Prostate gland (tissue), 2 donors: Measurements from ENCODE around the gene TAB3. TPM values are rescaled to one million over a fixed set of nuclear protein-coding genes. Genes with fewer than 3 reads are reported as not detected.

Experiments
- DNase-seq: peaks from one replicate; pipeline ENCODE4 v3.0.0-alpha.2; 2019; ENCODE audit warnings: low spot score
- H3K27ac ChIP-seq, 2 donors: fragments of 200-600 bp; sonication (generic); 2 replicates each; pipeline ENCODE4 v1.5.1; 2017 to 2019
- H3K27me3 ChIP-seq: fragments of 200-600 bp; sonication (generic); replicated peaks from 2 replicates; pipeline ENCODE4 v1.5.1; 2019; ENCODE audit not compliant: insufficient read depth
- H3K36me3 ChIP-seq, 2 donors: fragments of 200-600 bp; sonication (generic); 1 replicate in 1 of 2; 2 replicates in 1 of 2; pipeline versions ENCODE4 v1.5.1 to v1.8.1; 2017 to 2019
- H3K4me1 ChIP-seq: fragments of 200-600 bp; sonication (generic); replicated peaks from 2 replicates; pipeline ENCODE4 v1.5.1; 2019
- H3K4me3 ChIP-seq, 2 donors: fragments of 200-600 bp; sonication (generic); 2 replicates each; pipeline ENCODE4 v1.5.1; 2017 to 2019
- H3K9me3 ChIP-seq: fragments of 200-600 bp; sonication (generic); 2 replicates; pipeline ENCODE4 v1.5.1; 2017
- POLR2A ChIP-seq: fragments of 450-650 bp; IDR thresholded peaks from one replicate; pipeline ENCODE4 v1.6.1; 2016; ENCODE audit warnings: antibody characterized with exemption, mild to moderate bottlenecking
- POLR2AphosphoS5 ChIP-seq: sonication (generic); formaldehyde crosslinking; IDR thresholded peaks from one replicate; pipeline ENCODE4 v1.6.1; 2017; ENCODE audit warnings: antibody characterized with exemption
- WGBS: methylation state at CpG from one replicate; pipeline ENCODE4 v1.1.5; 2018; 5-methylcytosine and 5-hydroxymethylcytosine counted together
- intact Hi-C: fragments of 100-400 bp; cut with DNase I; formaldehyde crosslinking; loops from one replicate; pipeline ENCODE4 v1.14.2; 2022
- total RNA-seq, 2 donors: library from RNA; depleted of rRNA; stranded (reverse); fragments of >200 nt; gene quantifications; one replicate each; pipeline ENCODE4 v1.1.0, GENCODE V29; 2016
- TF ChIP-seq, protein P1 (sequence below), 4 experiments: fragments of 200-600 bp in 2 of 4; fragments of 450-650 bp in 2 of 4; sonication (generic) in 2 of 4; IDR thresholded peaks; 1 replicate in 3 of 4; 2 replicates in 1 of 4; pipeline ENCODE4 v1.5.1; 2016 to 2019; ENCODE audit warnings: antibody characterized with exemption in 4 of 4, mild to moderate bottlenecking in 2 of 4, moderate library complexity in 2 of 4

TAB3 gene
- total RNA-seq, 2 donors from 2014 or later = 53.1 to 166 TPM

DNA sequence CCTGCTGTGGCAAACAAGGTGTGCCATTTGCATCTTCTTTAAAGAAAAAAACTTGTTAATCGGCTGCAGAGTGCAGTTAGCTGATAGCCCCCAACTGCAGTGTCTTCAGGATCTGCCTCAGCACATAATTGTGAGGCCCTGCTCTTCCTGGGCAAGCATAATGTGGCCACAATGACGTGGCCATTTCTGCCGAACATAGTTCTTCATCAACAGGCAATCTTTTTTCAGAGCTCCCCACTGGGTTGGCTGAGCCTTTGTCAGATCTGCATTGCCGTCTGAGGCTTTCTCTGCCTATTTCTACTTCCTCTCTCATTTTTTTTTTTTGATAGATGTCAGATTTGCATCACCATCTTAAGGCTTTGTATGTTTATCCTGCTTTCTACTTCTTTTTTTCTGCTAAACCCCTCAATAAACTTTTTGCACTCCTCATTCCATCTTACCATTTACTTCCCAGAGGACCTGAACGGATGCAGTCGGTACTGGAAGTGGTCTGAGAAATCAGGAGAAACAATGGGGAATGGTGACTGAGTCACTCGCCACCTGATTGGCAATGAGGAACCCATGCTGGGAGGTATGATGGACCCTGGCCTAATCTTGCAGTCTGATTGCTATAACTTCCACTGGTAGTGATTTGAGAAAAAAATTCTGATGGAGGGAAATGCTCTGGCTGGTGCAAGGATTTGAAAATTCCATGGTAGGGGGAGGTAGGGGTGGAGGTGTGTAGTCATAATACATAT lies 21.2 kb upstream of the TAB3 start:
- DNase-seq = no peak
- 78% methylated on average over 7 of the region's 7 CpGs for WGBS
- H3K4me1 ChIP-seq = no peaks in the 10 kb centered on the region
- H3K27ac ChIP-seq = no peak overlapping the region
- no peaks in the 10 kb centered on the region for H3K27me3 ChIP-seq
- H3K36me3 ChIP-seq = no peaks in the 10 kb centered on the region
- H3K9me3 ChIP-seq = no peaks in the 10 kb centered on the region
- TF ChIP-seq, protein P1, sequence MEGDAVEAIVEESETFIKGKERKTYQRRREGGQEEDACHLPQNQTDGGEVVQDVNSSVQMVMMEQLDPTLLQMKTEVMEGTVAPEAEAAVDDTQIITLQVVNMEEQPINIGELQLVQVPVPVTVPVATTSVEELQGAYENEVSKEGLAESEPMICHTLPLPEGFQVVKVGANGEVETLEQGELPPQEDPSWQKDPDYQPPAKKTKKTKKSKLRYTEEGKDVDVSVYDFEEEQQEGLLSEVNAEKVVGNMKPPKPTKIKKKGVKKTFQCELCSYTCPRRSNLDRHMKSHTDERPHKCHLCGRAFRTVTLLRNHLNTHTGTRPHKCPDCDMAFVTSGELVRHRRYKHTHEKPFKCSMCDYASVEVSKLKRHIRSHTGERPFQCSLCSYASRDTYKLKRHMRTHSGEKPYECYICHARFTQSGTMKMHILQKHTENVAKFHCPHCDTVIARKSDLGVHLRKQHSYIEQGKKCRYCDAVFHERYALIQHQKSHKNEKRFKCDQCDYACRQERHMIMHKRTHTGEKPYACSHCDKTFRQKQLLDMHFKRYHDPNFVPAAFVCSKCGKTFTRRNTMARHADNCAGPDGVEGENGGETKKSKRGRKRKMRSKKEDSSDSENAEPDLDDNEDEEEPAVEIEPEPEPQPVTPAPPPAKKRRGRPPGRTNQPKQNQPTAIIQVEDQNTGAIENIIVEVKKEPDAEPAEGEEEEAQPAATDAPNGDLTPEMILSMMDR (IDR thresholded peaks at IDR 0.05) = no peak
- TF ChIP-seq POLR2AphosphoS5 = no peak
- no peak for TF ChIP-seq POLR2A
- intact Hi-C loops = no loop called here
- no peak overlapping the region for H3K4me3 ChIP-seq

DNA sequence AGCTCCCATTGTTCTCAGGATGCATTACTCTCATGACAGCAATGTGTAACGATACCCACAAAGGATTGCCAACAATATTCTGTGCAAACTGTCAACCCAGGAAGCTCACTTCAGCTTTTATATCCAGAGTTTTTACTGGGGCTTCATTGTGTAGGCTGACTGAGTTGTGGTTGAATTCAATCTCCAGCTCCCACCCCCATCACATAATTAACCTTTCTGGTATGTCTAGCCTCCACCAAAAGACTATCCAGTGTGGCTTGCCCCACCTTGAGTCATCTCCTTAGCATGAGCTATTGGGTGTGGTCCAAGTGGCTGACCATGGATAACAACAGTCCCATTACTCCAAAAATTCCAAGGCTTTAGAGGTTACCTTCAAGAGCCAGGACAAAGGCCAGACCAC lies 17.7 kb upstream of the TAB3 start:
- no peak for TF ChIP-seq POLR2A
- no peak for TF ChIP-seq POLR2AphosphoS5
- TF ChIP-seq, protein P1 (IDR thresholded peaks at IDR 0.05) = no peak
- Histone ChIP-seq H3K4me1 (no peaks in the 10 kb centered on the region), H3K27me3 (no peaks in the 10 kb centered on the region), H3K36me3 (no peaks in the 10 kb centered on the region), H3K9me3 (no peaks in the 10 kb centered on the region), H3K4me3 (no peak overlapping the region), H3K27ac (no peak overlapping the region)
- 89% methylated on average over 1 of the region's 1 CpG for WGBS
- intact Hi-C loops = no loop called here
- DNase-seq = no peak

DNA sequence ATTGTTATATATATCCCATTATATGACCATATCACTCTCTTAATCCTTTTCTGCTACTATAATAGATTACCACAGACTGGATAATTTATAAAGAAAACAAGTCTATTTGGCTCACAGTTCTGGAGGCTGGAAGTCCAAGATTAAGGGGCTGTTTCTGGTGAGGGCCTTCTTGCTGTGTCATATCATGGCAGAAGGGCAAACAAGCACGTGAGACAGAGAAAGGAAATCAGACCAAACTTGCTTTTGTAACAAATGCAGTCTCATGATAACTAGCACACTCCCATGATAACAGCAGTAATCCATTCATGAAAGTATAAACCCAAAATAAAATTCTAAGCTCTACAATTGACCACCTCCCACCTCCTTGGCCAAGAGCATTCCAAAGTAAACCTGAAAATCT lies 16.3 kb upstream of the TAB3 start:
- 93% methylated on average over 1 of the region's 1 CpG for WGBS
- no peaks in the 10 kb centered on the region for H3K36me3 ChIP-seq
- H3K9me3 ChIP-seq = no peaks in the 10 kb centered on the region
- H3K4me1 ChIP-seq = no peaks in the 10 kb centered on the region
- H3K27ac ChIP-seq = no peak overlapping the region
- no peak for DNase-seq
- TF ChIP-seq POLR2A (no peak), POLR2AphosphoS5 (no peak)
- no peaks in the 10 kb centered on the region for H3K27me3 ChIP-seq
- intact Hi-C loops = no loop called here
- H3K4me3 ChIP-seq = no peak overlapping the region

DNA sequence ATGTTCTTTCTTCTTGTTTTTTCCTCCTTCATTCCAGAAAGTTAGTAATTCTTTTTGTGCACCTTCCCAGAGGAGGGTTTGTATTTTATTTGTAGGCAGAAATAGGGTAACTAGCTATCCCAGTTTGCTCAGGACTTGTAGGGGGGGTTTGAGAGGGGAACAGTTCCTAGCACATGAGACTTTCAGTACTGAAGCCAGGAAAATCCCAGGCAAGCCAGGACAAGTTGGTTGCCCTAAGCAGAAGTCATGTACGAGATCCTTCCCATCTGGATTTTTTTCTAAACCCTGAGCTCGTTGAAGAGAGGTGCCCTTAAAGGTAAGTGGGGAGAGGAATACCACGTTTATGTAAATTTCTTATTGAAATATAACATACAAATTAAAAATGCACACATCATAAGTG lies 15.6 kb upstream of the TAB3 start:
- Histone ChIP-seq H3K4me3 (no peak overlapping the region), H3K27me3 (no peaks in the 10 kb centered on the region), H3K9me3 (no peaks in the 10 kb centered on the region), H3K36me3 (no peaks in the 10 kb centered on the region), H3K27ac (no peak overlapping the region), H3K4me1 (no peaks in the 10 kb centered on the region)
- 11% methylated on average over 3 of the region's 3 CpGs for WGBS
- peak; percentile 59 for DNase-seq
- TF ChIP-seq, protein P1 (IDR thresholded peaks at IDR 0.05) = no peak
- TF ChIP-seq POLR2AphosphoS5 = peak; percentile 31
- intact Hi-C loops = no loop called here

DNA sequence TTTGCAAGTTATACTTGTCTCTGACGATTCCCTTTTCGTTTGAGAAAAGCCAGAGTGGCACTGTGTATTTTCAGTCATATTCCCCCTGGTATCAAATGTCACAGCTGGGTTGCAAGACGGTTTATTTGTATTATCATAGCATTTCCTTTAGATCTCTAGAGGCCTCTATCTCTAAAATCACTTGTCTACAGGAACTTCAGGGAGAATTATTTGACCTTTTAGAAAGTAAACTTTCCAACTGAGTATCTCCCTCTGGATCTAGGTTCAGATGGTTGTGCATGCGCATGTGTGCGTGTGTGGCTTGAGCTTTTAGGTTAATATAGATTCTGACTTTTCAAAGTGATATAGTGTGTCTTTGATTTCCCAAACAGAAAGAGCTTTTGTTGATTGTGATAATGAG lies 15.1 kb upstream of the TAB3 start:
- Histone ChIP-seq H3K27me3 (no peaks in the 10 kb centered on the region), H3K4me3 (no peak overlapping the region), H3K27ac (no peak overlapping the region), H3K4me1 (no peaks in the 10 kb centered on the region), H3K9me3 (no peaks in the 10 kb centered on the region), H3K36me3 (no peaks in the 10 kb centered on the region)
- no peak for TF ChIP-seq POLR2AphosphoS5
- TF ChIP-seq POLR2A = no peak
- TF ChIP-seq, protein P1 (IDR thresholded peaks at IDR 0.05) = no peak
- 11% methylated on average over 5 of the region's 5 CpGs for WGBS
- no peak for DNase-seq
- intact Hi-C loops = no loop called here
